Head of caudate nucleus (tissue), 42 donors: ENCODE results near the gene INPP4B.
"Not testable (repeated sequence)": the region's sequence is repeated elsewhere in the genome, so short reads cannot be mapped to it uniquely, and the experiment has no call there.

Experiments
- DNase-seq, 42 donors: peaks; one replicate each; pipeline versions ENCODE4 v3.0.0 to v3.0.0-alpha.2; 2020 to 2021; ENCODE audit warnings: mixed read lengths in 7 of 42
- intact Hi-C: fragments of 100-400 bp; cut with DNase I; formaldehyde crosslinking; loops from one replicate; pipeline ENCODE4 v1.15.0; 2022

Gene INPP4B

GRCh38 chr4:142697928-142698327, 148.2 kb downstream of the INPP4B start:
- intact Hi-C loops: no loop called here
- no peak for DNase-seq

GRCh38 chr4:142697320-142697719, 148.8 kb downstream of the INPP4B start:
- no peak for DNase-seq
- intact Hi-C loops: no loop called here

- intact Hi-C loops: no loop called here
- DNase-seq: peak in 1 of 42 donors; percentile 36
These were observed 149.6 kb downstream of the INPP4B start for GRCh38 chr4:142696334-142697122.

GRCh38 chr4:142690406-142691163, 155.5 kb downstream of the INPP4B start:
- no peak for DNase-seq
- intact Hi-C loops: no loop called here

- peak in 10 of 42 donors; percentile 0 to 49 (median 12) for DNase-seq
- intact Hi-C loops: no loop called here
These were observed 158.4 kb downstream of the INPP4B start for GRCh38 chr4:142687547-142688275.

- no peak for DNase-seq
- intact Hi-C loops: no loop called here
These were observed 160.0 kb downstream of the INPP4B start for GRCh38 chr4:142686081-142686480.

- DNase-seq: no peak
- intact Hi-C loops: no loop called here
These were observed 162.1 kb downstream of the INPP4B start for GRCh38 chr4:142683997-142684396.

GRCh38 chr4:142683503-142683902, 162.6 kb downstream of the INPP4B start:
- no peak for DNase-seq
- intact Hi-C loops: no loop called here

GRCh38 chr4:142671516-142671915, 174.6 kb downstream of the INPP4B start:
- DNase-seq: no peak
- intact Hi-C loops: no loop called here

GRCh38 chr4:142663828-142664227, 182.3 kb downstream of the INPP4B start:
- no peak for DNase-seq
- intact Hi-C loops: no loop called here

GRCh38 chr4:142660728-142661127, 185.4 kb downstream of the INPP4B start:
- intact Hi-C loops: no loop called here
- no peak for DNase-seq

GRCh38 chr4:142656178-142656577, 189.9 kb downstream of the INPP4B start:
- no peak for DNase-seq
- intact Hi-C loops: no loop called here

GRCh38 chr4:142648378-142648777, 197.7 kb downstream of the INPP4B start:
- intact Hi-C loops: no loop called here

GRCh38 chr4:142645475-142646108, 200.5 kb downstream of the INPP4B start:
- intact Hi-C loops: no loop called here

More at GRCh38 chr4:142648378-142648777, 197.7 kb downstream of the INPP4B start:
- no peak for DNase-seq

GRCh38 chr4:142644628-142645027, 201.5 kb downstream of the INPP4B start:
- DNase-seq, intact Hi-C loops: not testable (repeated sequence)

More at GRCh38 chr4:142645475-142646108, 200.5 kb downstream of the INPP4B start:
- no peak for DNase-seq

GRCh38 chr4:142637614-142638013, 208.5 kb downstream of the INPP4B start:
- intact Hi-C loops: no loop called here
- no peak for DNase-seq

GRCh38 chr4:142631836-142632235, 214.3 kb downstream of the INPP4B start:
- DNase-seq: no peak
- intact Hi-C loops: no loop called here

- intact Hi-C loops: no loop called here
- no peak for DNase-seq
These were observed 230.8 kb downstream of the INPP4B start for GRCh38 chr4:142615324-142615665.

GRCh38 chr4:142614621-142615323, 231.3 kb downstream of the INPP4B start:
- intact Hi-C loops: no loop called here
- no peak for DNase-seq
